Epithelial cell of prostate (primary cell): Measurements from ENCODE around the gene WDR19.
A peak's percentile ranks its signal among the peaks of the same experiment; 100 is the strongest.
"Not testable (repeated sequence)": the region's sequence is repeated elsewhere in the genome, so short reads cannot be mapped to it uniquely, and the experiment has no call there.

Experiments used
- DNase-seq: peaks from one replicate; pipeline ENCODE4 v3.0.0-alpha.2; 2011; ENCODE audit warnings: low read depth, low spot score
- H3K27ac ChIP-seq: fragments of 450-650 bp; 2 replicates; pipeline ENCODE4 v1.5.1; 2017; ENCODE audit warnings: mild to moderate bottlenecking

The WDR19 gene

GRCh38 chr4:39291686-39292085, 109.4 kb downstream of the WDR19 start:
- DNase-seq, result no peak
- H3K27ac ChIP-seq, result no peak overlapping the region

- DNase-seq, H3K27ac ChIP-seq: not testable (repeated sequence)
Observed at GRCh38 chr4:39292433-39292832, 110.1 kb downstream of the WDR19 start.

GRCh38 chr4:39295784-39296183, 113.5 kb downstream of the WDR19 start:
- H3K27ac ChIP-seq, result no peak overlapping the region
- no peak for DNase-seq

GRCh38 chr4:39302901-39303300, 120.6 kb downstream of the WDR19 start:
- no peak overlapping the region for H3K27ac ChIP-seq
- no peak for DNase-seq

- H3K27ac ChIP-seq, result no peak overlapping the region
- DNase-seq, result no peak
Observed at GRCh38 chr4:39303871-39304270, 121.5 kb downstream of the WDR19 start.

GRCh38 chr4:39304651-39305050, 122.3 kb downstream of the WDR19 start:
- DNase-seq, result no peak
- H3K27ac ChIP-seq, result no peak overlapping the region

- no peak overlapping the region for H3K27ac ChIP-seq
- no peak for DNase-seq
Observed at GRCh38 chr4:39305912-39306677, 123.8 kb downstream of the WDR19 start.

- H3K27ac ChIP-seq, result no peak overlapping the region
- DNase-seq, result no peak
Observed at GRCh38 chr4:39308611-39309010, 126.3 kb downstream of the WDR19 start.

- H3K27ac ChIP-seq, result no peak overlapping the region
- DNase-seq, result no peak
Observed at GRCh38 chr4:39312816-39313215, 130.5 kb downstream of the WDR19 start.

- DNase-seq, result peak; percentile 70
- H3K27ac ChIP-seq, result peak overlapping the region; percentile 98
Observed at GRCh38 chr4:39319676-39320075, 137.3 kb downstream of the WDR19 start.

- no peak for DNase-seq
- peak overlapping the region; percentile 98 for H3K27ac ChIP-seq
Observed at GRCh38 chr4:39320381-39321115, 138.2 kb downstream of the WDR19 start.

GRCh38 chr4:39323821-39324220, 141.5 kb downstream of the WDR19 start:
- no peak overlapping the region for H3K27ac ChIP-seq
- no peak for DNase-seq

GRCh38 chr4:39324446-39324845, 142.1 kb downstream of the WDR19 start:
- H3K27ac ChIP-seq, result peak overlapping the region; percentile 1
- DNase-seq, result no peak

- DNase-seq, result no peak
Observed at GRCh38 chr4:39324897-39325613, 142.7 kb downstream of the WDR19 start.

GRCh38 chr4:39326468-39326977, 144.2 kb downstream of the WDR19 start:
- no peak for DNase-seq
- H3K27ac ChIP-seq, result no peak overlapping the region

More at GRCh38 chr4:39324897-39325613, 142.7 kb downstream of the WDR19 start:
- H3K27ac ChIP-seq, result peak overlapping the region; percentile 1

GRCh38 chr4:39330353-39330752, 148.0 kb downstream of the WDR19 start:
- H3K27ac ChIP-seq, result no peak overlapping the region
- no peak for DNase-seq

GRCh38 chr4:39331191-39331590, 148.9 kb downstream of the WDR19 start:
- no peak overlapping the region for H3K27ac ChIP-seq
- no peak for DNase-seq
